Ureter (tissue), 1 donor: ENCODE measurements around the gene ASB18. TPM values are rescaled to one million over a fixed set of nuclear protein-coding genes. Genes with fewer than 3 reads are reported as not detected.

Experiments used
- DNase-seq: peaks from one replicate; pipeline ENCODE4 v3.0.0-alpha.2; 2020; ENCODE audit warnings: low spot score
- total RNA-seq: library from RNA; stranded (reverse); gene quantifications from one replicate; pipeline ENCODE4 v1.2.4, GENCODE V29; 2023
- donor health status: DM: yes; HTN: yes; CAD: no.

Gene ASB18
- total RNA-seq, 1 donor from 2014 or later = not detected

- no peak for DNase-seq
Observed at GRCh38 chr2:236175548-236176150, 88.6 kb downstream of the ASB18 start.

DNA sequence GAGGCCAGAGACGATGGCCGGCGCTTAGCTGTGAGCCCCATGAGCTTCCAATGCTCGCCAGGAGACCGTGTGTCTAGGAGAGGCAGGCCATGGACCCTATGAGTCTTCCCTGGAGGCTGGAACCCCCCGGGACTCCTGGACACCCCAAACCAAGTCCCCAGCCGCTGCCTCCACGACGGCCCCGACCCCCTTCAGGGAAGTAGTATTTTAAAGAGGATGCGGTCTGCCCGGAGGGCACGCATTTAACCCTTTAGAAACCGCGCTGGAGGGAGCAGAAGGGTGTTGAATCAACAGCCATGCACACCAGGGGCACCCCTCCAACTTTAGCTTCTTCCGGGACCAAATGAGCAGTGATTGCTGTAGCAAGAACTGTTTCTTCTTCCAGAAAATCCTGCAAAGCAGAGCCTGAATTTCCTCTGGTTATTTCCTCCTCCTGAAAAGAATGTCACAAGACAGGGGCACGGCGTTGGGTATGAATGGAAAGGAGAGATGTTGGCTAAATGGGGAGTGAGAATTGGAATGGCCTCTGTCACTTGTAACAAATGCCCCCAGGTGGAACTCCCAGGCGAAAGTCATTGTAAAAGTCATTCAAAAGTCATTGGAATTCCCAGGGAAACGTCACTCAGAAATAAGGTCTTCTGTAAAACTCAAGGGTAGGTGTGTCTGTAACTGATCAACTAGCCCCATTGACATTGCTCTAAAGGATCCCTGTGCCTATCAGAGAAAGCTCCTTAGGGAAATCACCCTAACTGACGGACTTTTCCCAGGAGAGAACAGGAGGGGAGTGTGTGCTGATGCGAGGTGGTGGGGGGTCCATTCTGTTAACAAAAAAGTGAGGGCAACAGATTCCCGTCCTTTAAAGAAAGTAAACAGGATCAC is 90.2 kb downstream of the ASB18 start:
- no peak for DNase-seq

GRCh38 chr2:236173036-236173728 is 91.0 kb downstream of the ASB18 start:
- no peak for DNase-seq

DNA sequence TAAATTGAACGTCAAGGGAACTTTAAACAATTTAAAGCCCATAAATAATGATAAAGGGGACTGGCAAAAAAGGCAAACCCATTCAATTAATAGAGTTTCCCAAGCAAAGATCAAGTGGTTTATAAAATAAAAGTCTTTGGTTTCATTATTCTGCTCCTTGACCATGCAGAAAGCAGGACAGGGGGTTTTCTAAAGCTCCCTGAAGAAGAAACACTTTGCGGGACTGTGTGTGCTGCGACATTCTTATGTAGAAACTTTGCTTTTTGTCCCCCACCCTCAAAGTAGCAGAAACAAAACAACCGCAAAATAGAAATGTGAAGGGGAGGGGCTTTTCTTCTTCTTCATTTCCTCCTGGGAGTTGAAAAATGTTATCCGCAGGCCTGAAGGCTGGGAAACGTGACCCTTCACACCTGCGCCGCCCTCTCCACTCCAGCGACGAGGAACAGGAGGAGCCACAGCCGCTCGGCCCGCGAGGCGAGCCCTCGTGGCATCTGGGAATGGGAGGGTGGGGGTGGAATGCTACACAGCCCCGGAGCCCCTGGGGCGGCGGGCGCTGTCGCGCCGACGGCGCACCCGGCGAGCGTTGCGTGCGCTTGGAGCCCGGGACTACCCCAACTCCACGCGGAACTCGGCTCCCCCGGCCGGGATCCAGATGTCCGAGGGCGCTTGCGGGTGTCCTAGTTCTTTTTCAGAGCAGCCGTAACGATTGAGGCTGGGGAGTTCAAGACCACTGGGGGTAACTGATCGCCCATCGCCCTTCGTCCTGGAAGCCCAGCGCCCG is 91.8 kb downstream of the ASB18 start:
- DNase-seq = no peak

DNA sequence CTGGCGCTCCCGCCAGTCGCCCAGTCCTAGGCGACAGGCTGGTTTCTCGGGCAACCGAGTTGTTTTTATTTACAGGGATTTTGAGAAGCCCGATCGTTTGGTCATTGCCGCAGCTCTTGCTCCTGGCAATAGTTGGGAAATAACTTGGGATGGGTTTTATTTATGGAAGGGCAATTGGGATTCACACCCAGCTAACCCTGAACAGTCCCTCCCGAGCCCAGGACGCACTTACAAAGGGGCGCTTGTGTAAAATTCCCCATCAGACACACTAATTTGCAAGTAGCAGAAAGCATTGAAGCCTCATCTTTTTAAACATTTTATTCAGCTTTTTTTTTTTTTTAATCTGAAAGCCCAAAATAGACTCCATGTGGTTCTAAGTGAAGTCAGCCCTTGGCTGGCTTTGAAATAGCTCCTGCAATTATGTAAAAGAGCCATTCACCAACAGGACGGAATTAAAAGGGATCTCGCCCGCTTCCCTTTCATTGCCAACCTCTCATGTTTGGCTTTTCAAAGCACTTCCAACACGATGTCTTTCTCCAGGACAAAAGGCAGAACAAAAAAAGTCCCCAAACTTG is 92.4 kb downstream of the ASB18 start:
- DNase-seq = no peak

DNA sequence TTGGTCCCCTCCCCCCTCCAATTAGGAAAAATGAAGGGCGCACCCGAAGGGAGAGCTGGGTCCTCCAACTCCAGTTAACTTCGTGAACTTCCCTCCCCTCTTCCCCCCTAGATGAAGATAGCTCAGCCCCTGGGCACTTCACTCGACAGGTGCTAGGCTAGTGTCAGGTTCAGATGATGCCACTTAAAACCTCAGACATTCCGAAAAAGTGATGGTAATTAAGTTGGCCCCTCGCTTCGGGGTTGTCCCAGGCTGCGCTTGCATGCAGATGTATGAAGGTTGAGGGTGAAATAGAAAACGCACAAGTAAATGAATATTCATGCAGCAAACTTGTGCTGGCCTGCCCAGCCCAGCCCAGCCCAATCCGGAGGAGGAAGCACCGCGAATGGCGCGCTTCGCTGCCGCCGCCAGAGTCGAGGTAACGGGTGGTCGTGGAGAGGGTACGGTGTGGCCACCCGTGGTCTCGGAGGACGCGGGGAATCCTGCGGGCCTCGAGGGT is 93.0 kb downstream of the ASB18 start:
- DNase-seq = no peak

GRCh38 chr2:236170590-236171165 is 93.5 kb downstream of the ASB18 start:
- DNase-seq = no peak

GRCh38 chr2:236169741-236170589 is 94.2 kb downstream of the ASB18 start:
- no peak for DNase-seq

DNA sequence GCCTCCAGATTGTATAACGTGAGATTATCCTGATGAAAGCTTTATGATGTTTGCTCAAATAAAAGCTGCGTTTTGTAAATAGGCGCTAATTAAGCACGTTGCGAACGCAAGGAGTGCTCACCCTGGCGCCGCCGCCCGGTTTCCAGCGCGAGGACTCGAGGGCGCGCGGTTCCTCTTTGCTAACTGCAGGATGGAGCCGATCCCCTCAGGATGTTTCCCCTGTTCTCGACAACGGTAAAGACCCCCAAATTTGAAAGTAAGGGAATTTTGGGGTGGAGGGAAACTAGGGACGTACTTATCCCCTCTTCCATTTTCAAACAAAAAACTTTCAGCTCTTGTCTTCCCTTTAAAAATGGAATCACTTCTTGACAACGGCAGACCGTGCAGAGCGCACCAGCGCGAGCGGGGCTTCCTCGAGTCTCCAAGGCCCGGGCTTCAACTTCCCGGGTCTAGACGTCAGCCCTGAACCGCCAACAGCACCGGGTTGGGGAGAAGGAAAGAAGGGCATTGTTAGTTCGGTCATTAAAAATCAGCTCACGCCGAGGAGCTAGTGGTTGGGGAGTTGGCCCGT is 95.0 kb downstream of the ASB18 start:
- no peak for DNase-seq

DNA sequence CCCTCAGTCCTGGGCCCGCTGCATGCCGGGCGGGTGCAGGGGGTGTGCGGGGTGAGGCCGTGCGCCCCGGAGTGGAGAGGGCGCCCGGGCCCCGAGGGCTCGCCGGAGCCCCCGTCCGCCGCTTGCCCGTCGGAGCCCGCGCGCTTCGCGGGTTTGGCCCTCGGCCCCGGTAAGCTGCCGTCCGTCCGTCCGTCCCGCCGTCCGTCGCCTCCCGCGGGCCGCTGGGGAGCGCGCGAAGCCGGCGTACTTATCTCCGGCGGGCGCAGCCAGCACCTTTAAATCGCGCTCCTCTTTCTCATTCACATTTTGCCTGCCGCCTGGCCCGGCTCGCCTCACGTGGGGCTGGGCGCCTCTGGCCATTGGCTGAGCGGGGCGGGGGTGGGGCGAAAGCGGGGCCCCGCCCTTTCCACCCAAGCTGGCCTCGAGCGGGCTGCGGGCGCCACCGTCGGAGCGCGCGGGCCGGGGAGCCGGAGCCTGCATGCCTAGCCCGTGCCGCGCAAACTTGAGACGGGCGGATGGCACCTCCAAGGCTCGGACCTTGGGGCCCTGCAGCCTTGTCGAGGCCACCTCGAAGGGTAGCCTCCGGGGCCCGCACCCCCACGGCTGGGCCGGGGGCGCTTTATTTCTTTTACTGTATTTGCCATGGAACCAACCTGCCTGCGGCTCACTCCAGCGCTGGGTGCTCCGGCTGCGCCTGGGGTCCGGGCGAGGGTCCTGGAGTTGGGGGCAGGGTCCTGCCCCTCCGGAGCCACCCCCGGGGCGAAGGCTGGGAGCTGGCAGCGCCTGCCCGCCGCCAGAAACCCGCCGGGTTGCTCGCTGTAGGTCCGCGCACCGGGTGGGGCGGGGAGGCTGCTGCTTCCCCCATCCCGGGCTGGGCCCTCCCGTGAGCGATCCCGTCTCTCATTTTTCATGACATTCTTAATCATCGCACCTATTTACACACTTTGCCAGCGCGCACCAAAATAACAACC is 95.8 kb downstream of the ASB18 start, which contains the start of gene GBX2:
Gene GBX2 (minus strand): TSS at position 277 of the 971 bp plus-strand sequence. CDS start 415 bp downstream, outside the sequence.
- DNase-seq = no peak

DNA sequence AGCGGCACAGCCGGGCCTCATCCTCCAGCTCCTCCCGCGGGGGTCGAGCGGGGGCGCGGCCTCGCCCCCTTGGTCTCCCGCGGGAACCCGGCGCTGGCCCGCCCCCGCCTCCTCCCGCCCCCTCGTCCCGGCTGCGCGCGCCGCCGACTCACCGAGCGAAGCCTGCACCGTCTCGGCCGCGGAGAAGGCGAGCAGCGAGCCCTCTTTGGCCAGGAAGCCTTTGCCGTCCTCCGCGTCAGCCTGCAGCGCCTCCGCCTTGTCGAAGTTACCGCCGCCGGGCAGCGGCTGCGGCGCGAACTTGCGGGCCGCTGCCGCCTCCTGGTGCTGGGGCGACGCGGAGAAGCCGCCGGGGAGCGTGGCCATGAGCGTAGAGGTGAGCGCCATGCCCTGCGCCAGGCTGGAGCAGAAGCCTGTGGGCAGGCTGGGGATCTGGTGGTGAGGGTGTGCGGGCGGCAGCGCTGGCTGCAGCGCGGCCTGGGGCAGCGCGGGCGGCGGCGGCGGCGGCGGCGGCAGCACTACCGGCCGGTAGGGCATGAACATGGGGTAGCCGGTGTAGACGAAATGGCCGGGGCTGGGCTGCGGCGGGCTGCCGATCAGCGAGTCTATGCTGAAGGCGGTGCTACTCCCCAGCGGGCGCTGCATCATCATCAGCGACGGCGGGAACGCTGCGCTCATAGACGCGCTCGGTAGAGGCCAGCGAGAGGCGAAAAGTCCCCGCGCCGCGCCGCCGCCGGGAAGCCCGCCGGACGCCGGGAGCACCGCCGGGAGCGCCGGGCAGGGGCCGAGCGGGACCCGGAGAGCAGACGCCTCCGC is 96.7 kb downstream of the ASB18 start:
- DNase-seq = no peak

DNA sequence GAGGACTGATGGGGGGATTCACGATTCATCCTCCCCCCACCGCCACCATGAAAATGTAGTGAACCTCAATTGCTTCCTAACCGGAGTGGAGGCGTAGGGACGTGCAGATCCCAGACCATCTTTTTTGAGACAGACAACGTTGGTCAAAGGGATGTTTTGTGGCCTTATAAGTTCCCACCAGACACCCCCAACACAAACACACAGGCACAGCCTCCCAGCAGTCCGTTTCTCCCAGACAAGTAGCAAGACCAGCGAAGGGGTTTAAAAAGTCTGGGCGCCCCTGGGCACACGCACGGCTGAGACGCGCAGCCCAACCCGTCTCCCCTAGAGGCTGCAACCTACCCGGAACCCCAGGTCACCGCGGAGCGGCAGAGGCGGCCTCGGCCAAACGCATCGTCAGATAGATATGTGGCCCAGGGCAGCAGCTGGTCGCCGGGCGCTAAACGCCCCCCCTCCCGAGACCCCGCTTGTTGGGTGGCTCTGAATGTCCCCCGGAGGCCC is 97.4 kb downstream of the ASB18 start:
- no peak for DNase-seq

DNA sequence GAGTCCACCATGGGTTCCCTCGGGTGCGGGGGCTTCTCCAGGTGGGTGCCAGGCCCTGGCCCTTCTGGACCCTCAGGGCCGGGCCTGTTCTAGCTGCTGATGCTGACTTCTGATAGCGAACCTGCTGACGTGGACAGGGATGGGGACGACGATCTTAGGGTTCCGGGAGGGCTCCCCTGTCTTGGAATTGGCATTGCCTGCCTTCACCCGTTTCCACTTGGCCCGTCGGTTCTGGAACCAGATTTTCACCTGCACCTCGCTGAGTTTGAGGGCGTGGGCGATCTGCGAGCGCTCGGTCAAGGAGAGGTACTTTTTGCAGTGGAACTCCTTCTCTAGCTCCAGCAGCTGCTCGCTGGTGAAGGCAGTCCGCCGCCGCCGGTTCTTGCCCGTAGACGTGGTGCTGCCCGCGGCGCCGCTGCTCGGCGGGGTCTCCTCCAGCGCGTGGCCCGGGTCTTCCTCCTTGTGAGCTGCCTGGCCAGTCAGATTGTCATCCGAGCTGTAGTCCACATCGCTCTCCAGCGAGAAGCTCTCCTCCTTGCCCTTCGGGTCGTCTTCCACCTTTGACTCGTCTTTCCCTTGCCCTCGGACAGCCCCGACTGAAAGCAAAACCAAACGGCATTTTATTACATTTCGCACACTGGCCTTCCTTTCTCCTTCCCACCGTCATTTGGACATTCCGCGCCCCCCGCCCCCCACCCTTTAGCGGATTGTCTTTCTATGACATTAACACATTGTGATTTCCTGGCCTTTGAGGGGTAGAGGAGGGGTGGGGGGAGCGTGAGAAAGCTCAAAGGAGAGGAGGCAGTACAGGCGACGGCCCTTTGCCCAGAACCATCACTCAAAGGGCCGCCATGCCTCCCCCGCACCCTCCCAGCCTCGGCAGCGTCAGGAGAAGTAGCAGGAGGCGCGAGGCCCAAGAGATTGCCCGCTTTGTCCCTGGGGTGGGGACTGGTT is 98.1 kb downstream of the ASB18 start:
- DNase-seq = no peak

GRCh38 chr2:236164925-236165841 is 99.0 kb downstream of the ASB18 start:
- DNase-seq = no peak
